ENCODE results near the gene RAC2. TPM values are rescaled to one million over a fixed set of nuclear protein-coding genes. Genes with fewer than 3 reads are reported as not detected.
"Not testable (repeated sequence)": the region's sequence is repeated elsewhere in the genome, so short reads cannot be mapped to it uniquely, and the experiment has no call there.

RAC2 gene
- total RNA-seq, 1 experiment from 2014 or later: 7.3 TPM

DNA sequence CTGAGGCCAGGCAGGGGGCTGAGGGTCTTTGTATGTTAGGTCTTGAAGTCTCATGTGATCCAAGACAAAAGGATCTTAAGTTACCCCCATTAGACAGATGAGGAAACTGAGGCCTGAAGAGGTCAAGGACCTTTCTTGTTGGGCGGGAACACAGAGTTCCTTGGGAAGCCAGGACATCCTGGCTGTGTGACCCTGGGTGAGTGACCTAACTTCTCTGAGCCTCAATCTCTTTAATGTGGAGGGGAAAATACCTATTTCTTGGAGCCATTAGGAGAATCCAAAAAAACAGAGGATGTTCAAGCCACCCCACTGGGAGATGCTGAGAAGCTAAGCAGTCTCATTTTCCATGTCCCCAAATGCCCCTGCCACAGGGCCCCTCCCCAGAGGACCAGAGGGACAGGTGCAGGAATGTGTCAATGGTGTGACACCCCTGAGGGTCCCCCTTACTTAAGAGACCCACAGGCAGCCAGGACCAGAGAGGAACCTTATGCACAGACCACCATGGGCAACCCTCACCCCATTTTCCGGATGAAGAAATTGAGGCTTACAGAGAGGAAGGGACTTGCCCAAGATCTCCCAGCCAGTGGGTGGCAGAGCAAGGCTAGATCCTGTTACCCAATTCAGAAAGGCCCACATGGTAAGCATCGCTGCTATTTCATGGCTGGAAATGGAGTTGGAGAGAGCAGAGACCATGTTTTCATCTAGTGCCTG, 8.0 kb downstream of the RAC2 start:
- no peak for DNase-seq (ENCODE audit: low spot score)

DNA sequence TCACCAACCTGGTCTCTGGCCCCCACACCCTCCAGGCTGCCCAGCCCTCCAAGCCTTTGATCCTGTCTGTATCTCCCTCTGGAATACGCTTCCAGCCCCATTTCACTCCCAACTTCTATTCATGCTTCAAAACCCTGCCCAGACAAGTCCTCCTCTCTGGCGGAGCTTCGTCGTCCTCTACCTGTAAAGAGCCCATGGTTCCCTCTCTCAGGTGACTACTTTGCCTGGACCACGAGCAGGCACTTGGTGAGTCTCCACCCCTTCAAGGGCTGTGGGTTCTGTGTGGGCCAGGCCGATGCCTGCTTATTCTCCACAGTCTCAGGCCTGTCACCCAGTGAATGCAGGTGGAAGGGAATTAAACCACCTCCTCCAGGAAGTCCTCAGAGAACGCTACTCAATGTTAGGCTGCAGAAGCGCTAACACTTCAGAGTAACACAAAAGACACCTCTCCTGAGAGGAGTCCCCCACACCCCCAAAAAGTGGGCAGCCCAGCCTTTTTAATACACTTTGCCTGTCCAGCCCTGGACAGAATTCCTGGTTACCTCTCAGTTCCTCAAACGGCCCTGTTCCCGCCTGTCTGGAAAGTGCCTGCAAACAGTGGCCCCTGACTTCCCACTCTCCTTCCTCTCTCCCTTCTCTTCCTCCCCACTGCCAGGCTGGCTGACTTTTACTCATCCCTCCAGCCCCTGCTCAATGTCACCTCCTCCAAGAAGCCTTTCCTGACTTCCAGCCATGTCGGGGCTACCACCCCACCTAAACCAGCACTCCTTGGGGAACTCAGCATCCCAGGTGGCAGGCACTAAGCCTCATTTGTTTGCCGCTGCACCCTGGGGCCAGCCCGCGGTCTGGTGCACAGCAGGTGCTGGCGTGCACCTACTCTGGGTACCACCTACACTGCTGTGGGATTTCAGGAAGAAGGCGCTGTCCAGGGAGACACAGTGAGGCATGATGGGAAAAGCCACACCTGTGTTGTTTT, 9.0 kb downstream of the RAC2 start:
- no peak for DNase-seq (ENCODE audit: low spot score)

DNA sequence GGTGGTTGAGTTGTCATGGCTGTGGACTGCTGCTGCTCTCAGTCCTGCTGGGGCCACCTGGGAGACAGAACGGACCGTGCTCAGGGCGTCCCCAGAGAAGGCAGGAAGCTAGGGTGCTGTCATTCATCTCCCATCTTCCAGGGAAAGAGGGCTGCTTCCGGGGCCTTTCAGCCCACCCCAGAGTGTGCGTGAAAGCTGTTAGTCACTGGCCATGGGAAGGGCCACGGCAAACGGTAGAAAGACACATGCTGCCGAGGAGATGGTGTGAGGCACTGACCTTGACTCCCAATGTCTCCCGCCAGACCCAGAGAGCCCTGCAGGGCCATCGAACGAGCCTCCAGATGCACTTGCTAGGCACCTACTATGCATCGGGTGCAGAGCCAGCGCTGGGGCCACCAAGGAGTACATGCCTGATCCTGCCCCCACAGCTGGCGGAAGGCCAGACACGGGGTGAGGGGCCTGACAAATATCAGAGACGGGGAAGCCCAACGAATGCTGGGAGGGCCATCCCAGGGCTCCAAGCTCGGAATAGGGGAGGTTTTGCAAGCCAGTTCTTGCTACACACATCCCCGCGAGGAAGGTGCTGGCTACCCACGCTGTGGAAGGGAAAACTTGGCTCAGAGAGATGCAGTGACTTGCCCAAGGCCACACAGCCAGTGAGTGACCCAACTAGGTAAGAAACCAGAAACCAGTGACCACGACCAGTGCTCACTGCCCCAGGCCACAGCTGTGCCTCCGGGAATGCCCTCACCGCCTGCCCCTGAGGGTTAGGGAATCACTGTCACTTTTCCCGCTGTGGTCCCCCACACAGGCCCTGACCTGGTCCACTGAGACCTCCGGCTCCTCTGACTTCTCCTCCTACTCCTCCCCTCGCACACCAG, 10.1 kb downstream of the RAC2 start:
- no peak for DNase-seq (ENCODE audit: low spot score)

DNA sequence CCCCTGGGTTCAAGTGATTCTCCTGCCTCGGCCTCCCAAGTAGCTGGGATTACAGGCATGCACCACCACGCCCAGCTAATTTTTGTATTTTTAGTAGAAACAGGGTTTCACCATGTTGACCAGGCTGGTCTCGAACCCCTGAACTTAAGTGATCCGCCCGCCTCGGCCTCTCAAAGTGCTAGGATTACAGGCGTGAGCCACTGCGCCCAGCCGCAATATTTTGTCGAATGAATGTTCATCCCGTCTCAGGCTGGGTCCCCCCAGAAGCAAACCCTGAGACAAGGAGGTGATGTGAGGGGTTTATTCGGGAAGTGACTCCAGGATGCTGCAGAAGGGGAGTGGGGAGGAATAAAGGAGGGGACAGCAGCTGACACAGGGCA, 10.7 kb downstream of the RAC2 start:
- DNase-seq (ENCODE audit: low spot score): not testable (repeated sequence)

DNA sequence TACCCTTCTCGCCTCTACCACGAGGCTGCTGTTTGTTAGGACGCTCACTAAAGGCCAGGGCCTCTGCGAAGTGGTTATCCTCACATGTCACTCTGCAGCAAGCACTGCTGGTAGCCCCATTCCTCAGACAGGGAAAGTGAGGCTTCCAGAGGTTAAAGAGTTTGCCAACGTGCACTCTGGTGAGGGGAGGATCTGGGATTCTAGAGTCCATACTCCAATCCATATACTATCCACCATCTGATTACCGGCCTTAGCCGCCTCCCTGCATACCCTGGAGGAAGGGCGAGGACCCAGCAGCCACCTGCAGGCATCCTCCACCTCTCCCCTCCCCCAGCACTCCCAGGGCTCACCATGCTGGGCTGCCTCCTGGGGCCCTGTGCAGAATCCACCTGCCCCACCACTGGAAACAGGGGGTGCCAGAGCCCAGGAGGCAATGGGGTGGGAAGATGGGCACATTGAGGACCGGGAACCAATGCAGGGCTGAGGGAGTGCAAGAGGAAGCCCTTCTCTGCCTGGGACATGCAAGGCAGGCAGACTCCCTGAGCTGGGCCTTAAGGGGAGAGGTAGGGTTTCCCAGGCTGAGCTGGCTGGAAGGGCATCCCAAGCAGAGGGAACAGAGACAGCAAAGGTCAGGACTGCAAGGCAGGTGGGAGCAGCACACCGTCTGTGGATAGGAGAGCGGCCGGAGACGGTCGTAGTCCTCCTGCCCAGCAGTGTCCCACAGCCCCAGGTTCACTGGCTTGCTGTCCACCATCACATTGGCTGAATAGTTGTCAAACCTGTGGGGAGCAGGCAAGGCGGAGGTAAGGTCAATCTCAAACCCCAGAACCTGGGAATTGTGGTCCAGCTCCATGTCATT, 11.7 kb downstream of the RAC2 start:
- DNase-seq (ENCODE audit: low spot score): no peak

DNA sequence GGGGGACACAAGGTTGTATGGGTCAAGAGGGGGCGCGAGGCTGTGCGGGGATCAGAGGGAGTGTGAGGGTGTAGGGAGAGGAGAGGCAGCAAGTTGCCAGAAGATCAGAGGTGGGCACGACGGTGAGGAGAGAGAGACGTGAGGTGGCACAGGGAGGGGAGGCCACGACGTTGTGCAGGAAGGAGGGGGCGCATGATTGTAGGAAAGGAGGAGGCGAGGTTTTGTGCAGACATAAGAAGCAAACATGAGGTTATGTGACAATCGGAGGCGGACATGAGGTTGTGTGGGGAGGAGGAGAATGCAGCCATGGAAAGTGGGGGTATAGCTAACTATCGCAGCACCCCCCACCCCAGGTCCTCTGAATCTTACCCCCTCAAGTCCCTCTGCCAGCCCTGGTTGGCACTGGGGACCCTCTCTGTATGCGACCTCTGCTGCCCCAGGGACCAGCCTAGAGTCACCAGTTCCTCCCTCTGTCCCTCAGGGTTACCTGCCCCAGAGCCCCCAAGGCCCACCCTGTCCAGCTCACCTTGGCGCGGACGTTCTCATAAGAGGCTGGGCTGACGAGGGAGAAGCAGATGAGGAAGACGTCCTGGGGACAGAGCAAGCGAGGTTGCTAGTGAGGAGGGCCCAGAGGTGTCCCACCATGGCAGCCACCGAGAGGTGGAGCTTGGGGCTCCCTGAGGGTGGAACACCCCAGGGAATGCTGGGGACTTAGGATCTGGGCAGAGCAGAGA, 12.5 kb downstream of the RAC2 start:
- no peak for DNase-seq (ENCODE audit: low spot score)

DNA sequence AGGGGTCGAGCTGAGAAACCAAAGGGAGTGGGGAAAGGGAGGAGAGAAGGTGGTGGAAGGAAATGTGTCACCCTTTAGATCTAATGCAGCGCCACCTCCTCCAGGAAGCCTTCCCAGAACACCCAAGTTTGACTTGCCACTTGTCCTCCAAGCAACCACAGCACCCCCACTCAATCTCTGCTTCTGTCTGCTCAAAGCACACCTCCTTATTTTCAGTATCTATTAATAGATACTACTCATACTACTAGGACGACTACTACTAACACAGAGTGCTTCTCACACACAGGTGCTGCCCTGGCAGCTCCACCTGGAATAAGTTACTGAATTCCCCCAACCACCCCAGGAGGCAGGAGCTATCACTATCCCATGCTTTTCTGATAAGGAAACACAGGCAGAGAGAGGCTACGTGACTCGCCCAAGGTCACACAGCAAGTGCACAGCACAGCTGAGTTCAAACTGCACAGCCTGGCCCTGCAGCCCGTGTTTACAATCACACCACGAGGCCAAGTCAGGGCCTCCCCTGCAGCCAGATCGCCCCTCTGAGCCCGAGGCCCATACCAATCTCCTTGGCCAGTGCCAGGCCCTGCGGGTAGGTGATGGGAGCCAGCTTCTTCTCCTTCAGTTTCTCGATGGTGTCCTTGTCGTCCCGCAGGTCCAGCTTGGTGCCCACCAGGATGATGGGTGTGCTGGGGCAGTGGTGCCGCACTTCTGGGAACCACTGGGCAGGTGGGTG, 13.2 kb downstream of the RAC2 start:
- DNase-seq (ENCODE audit: low spot score): no peak

DNA sequence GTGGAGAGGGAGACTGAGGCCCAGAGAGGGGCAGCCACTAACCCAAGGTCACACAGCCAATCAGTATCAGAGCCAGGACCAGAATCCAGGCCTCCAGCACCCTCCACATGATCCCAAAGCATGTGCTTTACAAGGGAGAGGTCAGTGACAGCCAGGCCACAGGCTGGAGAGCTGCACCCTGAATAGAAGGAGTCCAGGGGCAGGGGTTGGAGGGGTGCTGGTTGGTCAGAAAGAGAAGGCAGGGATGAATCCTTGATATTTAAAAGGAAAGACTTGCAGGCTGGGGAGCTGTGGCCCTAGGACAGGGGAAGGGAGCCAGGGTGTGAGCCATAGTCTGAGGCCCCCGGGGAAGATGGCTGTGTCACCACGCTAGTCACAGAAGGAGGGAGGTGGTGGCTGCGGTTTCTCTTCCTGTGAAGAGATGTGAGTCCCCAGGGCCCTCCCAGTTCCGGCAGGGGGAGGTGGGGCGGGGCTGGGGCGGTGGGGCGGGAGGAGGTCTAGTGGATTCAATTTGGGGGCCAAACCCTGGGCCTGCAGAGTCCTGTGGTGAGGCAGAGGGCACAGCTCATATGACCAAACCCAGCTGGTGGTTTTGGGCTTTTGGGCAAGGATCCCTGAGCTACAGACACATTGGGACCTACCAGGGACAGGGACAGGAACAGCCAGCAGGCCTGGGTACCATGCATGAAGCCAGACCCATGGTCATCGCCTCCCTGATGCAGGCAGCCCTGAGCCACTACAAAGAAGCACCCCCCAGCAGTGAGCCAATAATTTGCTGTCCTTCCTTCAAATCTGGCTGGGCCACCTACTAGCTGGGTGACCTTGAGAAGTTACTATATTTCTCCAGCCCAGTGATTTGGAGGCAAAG, 14.0 kb downstream of the RAC2 start:
- no peak for DNase-seq (ENCODE audit: low spot score)

DNA sequence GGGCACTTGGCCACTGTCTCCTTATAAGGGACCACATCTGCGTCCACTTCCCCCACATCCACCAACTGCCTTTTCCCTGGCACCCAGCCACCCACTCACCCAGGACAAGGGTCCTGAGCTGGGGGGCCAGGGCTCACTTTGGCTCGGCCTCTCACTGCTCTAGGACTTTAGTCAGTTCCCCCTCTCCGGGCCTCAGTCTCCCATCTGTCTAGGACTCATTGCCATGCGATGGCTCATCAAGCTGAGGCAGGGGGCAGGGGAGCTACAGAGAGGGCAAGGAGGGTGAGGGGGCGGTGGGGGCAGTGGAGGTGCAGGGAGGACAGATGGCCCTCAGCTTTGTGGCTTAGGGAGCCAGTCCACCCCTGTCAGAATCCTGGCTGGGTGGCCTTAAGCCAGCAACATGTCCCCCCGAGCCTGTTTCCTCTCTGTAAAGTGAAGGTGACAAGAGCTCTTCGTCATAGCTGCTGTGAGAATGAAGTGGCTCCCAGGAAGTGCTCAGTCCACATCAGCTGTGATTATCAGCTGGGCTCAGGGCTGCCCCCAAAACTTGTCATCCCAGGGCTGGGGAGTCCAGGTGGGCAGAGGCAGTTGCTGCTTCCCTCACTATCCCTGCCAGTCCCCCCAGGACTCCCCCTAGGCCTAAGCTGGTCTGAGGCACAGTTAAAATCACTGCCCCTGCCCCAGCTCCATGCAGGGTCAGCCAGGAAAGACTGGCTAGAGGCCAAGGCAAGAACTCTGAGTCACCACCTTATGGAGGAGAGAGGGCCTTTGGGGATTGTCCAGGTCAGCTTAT, 14.9 kb downstream of the RAC2 start:
- DNase-seq (ENCODE audit: low spot score): peak; percentile 9

DNA sequence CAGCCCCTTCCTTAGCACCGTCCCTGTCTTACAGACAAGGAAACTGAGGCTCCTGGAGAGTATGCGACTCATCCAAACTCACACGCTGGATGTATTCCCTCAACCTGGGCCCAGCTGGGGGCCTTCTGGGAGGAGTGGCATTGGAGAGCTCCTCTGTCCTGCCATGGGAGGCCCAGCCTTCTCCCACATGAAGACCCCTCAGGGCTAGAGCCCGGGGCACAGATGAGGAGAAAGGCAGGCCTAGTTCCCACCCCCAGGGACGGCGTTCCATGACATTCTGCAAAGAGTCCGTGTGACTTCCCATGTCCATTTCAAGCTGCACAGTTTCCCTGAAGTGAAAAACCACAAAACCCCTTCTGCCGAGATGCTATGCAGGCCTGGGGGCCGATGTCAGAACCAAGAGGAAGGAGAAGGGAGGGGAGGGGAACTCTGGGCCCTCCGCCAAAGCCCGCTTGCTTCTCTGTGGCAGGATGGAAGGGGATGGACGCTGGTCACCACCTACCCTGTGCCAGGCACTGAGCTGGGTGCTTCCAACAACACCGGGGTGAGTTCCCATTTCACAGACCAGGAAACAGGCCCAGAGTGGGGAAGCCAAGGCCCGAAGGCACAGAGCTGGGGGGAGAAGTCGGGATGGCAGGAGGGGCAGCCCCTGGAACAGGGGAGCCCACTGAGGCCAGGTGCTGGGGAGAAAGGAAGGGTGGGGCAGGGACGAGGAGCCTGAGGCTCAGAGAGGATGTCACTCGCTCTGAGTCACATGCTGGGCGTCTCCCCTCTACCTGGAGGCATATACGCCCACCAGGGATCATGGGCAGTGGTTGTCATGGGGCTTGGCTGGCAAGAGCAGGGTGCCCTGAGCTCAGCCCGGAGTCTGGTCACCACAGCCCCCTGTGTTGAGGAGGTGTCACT, 15.7 kb downstream of the RAC2 start:
- no peak for DNase-seq (ENCODE audit: low spot score)

DNA sequence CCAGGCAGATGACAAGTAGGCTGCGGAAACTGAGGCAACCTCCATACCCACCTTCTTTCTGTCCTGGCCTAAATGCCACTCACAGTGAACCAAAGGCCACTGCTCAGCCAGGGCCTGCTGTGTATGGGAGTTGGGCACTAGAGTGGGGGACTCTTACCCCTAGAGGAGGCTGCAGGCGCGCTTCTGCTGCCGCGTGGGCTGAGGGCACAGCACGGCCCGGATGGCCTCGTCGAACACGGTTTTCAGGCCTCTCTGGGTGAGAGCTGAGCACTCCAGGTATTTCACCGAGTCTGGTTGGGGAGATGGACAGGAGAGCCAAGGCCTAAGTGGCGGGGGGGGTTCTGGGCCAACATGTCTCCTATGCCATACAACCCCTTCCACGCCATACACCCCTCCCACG, 17.6 kb downstream of the RAC2 start:
- no peak for DNase-seq (ENCODE audit: low spot score)

DNA sequence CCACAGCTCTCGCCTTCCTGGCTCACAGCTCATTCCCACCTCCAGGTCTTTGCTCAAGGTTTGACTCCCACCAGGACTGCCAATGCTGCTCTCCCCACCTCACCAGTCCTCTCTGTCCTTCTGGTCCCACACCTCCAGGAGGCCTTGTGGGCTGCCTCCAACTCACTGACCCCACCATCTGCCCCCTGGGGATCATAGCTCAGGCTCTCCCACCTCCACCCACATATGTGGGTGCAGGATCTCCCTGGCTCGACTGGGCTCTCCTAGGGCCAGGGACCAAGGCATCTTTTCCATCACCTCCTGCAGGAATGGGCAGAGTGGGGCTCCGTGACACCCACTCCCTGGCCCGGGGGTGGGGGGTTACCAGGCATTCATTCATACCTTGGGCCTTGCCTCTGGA, 18.0 kb downstream of the RAC2 start:
- no peak for DNase-seq (ENCODE audit: low spot score)

DNA sequence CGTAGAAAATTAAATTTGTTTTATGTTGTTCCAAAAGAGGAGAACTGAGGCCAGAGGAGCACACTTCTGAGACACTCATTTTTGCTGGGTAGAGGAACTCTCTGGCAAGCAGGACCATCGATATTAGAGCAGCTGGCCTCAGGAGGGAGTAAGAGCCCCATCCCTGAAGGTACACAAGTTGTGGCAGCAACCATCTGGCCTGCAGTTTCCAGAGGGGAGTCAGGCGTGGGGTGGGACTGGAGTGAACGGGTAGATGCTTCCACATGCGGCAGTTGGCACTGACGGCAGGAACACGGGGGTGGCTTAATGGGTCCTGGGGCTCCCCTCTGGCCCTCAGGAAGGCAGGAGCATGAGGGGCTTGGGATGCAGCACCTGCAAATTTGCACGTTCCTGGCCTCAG, 18.6 kb downstream of the RAC2 start:
- no peak for DNase-seq (ENCODE audit: low spot score)

DNA sequence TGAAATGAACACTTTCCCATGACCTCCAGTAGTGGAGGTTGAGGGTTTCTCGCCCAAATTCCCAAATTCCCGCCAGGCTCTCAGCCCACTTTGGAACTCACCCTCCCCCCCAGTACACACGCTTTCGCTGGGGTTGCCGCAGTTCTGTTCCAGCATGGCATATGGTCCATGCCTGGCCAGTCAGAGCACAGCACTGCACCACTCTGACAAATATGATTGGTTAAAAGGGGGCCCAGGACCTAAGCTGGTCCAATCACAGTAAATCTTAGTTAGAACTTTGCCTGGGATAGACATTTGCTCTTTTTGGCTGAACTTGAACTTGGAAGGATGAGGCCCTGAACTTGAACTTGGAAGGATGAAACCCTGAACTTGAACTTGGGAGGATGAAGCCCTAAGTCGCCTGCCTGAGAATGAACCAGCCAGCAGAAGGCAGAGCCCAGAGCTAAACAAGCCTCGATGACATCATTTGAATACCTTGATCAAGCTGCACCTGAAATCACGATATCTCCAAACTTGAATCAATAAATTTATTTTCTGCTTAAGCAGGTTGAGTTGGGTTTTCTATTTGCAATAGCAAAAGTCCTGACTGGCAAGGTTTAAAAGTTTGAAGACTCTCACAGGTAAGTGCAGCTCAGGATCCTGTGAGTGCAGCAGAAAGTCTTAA, 19.2 kb downstream of the RAC2 start:
- no peak for DNase-seq (ENCODE audit: low spot score)

DNA sequence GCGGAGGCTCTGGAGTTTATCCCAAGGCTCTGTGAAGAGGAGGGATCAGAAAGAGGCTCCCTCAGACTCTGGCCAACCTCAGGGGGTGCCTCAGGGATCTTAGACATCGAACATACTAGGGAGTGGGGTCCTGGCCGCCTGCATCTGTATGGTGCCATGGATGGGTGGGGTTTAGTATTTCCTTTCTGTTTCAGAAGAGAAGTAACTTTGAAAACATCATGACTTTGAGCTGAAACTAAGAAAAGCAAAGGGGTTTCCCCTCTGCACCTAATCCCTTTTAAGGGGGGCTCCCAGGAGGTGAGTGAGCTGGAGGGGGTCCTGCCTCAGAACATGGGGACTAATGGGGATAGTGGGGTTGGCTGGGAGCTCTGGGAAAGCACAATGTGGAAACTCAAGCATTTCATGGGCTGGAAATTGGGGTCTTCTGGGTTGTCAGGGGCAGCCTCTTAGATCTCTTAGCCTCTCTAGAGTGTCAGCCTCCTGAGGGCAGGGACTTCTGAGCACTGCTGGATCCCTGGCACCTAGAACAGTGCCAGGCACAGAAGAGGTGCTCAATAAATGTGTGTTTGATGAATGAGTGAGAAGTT, 20.0 kb downstream of the RAC2 start:
- no peak for DNase-seq (ENCODE audit: low spot score)

Data from HT-29 (cell line).